GM19328 (cell line): Measurements from ENCODE around the gene IQCH.

ENCODE experiments used
- ATAC-seq: cut with Tn5 transposase; IDR thresholded peaks from one replicate; pipeline ENCODE4 v1.9.1; 2021; ENCODE audit warnings: mild to moderate bottlenecking, moderate library complexity; ENCODE audit not compliant: unreplicated experiment

IQCH gene

DNA sequence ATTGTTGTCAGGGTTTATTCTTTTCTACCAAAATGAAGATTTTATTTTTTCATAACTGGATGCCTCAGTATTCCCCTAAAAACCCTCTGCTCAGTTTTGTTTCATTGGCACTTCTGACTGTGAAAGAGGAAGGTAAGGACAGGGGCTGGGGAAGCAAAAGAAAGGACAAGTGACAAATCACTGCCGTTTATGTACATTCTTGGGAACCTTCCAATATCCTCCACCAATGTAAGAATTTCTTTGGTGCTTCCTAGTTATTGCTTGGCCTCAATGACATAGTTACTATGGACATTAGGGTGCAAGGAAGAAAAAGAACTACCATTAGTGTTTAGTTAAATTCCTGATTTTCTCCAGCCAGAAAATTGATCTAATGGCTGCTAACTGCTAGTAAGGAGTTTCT is 135.4 kb downstream of the IQCH start:
- no peak for ATAC-seq

DNA sequence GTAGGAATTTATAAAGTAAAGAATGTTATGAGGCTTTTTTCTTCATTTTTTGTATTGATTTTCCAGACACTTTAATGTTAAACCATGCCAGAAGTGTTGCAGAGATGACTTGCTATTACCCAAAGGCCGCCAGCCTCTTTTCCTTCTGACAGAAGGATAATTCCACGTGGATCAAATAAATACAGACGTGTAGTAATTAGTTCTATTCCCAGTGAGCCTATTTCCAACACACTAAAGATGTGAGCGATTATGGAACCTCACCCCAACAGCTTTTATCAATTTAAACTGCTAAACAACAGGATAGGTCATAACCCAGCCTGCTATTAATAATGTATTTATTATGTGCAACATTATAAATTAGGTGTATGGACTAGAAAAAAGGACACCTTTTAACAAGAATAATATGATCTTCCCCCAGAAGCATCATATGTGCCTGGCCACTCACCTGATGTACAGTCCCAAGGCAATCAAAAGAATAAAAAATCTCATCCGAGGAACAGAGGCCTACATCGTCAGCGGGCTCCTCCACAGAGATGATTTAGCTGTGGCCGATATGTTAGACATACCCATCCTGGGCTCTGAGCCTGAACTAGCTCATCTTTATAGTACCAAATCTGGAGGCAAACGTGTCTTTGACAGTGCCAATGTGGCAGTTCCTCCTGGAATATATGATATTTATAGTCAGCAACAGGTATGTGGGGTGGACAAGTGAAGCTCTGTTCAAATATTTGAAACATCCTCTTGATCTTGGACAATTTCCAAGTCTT is 140.5 kb downstream of the IQCH start:
- no peak for ATAC-seq

- no peak for ATAC-seq
These were observed 141.5 kb downstream of the IQCH start for GRCh38 chr15:67396114-67396513.

- ATAC-seq: no peak
These were observed 142.6 kb downstream of the IQCH start for GRCh38 chr15:67397139-67397538.

- no peak for ATAC-seq
These were observed 145.3 kb downstream of the IQCH start for GRCh38 chr15:67399925-67400324.

GRCh38 chr15:67400890-67401289 is 146.3 kb downstream of the IQCH start:
- ATAC-seq: no peak

DNA sequence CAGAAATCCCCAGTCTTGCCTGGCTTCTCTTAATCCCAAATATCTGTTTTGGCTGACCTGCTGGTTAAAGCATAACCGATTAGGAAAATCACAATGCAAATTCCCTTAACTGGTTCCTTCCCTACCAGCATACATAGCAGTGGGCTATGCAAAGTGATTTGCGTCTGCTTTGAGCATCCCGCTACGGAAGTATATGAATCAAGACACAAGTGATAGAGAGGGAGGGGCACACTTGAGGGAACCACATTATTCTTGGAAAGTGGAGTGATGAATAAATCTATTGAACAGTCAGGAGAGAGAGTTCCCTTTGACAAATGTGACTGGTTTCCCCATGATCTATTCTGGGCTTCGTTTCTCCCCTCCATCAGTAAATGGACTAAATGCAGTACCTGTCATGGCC is 146.8 kb downstream of the IQCH start:
- no peak for ATAC-seq

- ATAC-seq: no peak
These were observed 149.0 kb downstream of the IQCH start for GRCh38 chr15:67403428-67404154.

GRCh38 chr15:67405208-67406191 is 150.9 kb downstream of the IQCH start:
- ATAC-seq: no peak

- ATAC-seq: no peak
These were observed 151.8 kb downstream of the IQCH start for GRCh38 chr15:67406257-67406861.

GRCh38 chr15:67407786-67408185 is 153.2 kb downstream of the IQCH start:
- no peak for ATAC-seq

DNA sequence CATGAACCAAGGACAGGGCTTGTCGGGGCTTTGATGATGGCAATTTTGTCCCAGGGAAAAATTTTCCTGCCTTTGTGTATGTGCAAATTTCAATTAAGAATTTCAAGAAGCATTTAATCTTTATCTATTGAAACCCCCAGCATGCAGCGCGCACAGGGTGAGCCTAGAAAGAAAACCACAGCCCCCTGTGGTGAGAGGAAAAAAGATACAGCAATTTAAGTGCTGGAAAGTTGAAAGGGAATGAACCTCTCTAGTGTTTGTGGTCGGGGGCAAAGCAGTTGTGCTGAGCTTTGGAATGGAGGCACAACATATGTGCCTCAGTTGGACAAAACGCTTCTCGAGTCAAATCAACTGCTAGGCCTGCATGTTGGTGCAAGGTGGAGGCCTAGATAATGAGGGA is 154.6 kb downstream of the IQCH start:
- ATAC-seq: no peak

- ATAC-seq: no peak
These were observed 156.9 kb downstream of the IQCH start for GRCh38 chr15:67411486-67411885.

GRCh38 chr15:67413770-67414390 is 159.3 kb downstream of the IQCH start:
- ATAC-seq: no peak

GRCh38 chr15:67415181-67415580 is 160.6 kb downstream of the IQCH start:
- no peak for ATAC-seq

DNA sequence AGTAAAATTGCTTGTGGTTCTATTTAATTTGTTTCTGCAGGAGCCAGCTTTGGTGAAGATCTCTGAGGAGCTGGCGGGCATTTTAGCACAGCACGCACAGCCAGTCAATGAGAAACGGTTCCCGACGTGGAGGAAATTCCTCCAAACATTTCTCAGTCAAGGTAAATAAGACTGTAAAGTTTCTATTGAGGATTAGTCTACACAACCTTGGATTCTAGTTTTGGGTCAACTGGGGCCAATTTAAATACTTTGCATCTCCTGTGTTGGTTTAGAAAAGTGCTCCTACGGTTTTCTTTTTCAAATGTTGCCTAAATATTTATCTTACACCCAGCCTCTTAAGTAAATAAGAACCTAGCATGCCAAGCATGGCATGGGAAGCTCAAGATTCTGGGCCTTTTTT is 162.3 kb downstream of the IQCH start:
- no peak for ATAC-seq

DNA sequence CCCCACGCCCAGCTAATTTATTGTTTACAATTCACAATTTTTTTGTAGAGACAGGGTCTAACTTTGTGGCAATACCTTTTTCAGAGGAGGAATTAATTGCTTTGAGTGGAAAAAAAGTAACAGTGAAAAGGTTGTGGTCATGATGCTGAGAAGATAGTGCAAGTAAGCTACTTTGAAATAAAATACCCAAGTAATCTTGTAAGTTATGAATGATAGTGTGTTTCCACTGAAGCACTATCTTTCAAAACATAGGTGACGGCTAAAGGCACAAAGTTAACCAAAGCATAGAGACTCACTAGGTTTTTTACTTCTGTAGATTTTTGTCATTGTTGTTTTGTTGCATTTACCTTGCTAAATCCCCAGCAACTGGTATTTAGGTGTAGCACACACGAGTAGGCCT is 165.1 kb downstream of the IQCH start:
- no peak for ATAC-seq

DNA sequence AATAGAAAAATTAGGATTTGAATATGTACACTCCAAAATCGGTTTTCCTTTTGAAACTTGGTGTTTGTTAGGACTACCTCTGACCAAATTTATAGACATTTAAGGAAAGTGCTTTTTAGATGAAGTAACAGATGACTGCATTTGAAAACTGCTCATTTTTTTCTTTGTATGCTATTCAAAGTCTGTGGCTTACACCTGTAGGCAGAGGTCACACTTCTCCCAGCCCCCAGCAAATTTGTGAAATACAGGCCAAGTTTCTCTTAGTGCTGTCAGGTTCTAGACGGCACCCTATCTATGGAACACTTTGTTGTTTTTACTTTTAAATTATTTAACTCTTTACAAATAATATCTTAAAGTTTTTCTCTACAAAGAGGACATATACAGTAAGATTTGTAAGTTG is 165.6 kb downstream of the IQCH start:
- no peak for ATAC-seq

- no peak for ATAC-seq
These were observed 166.5 kb downstream of the IQCH start for GRCh38 chr15:67421105-67421504.

DNA sequence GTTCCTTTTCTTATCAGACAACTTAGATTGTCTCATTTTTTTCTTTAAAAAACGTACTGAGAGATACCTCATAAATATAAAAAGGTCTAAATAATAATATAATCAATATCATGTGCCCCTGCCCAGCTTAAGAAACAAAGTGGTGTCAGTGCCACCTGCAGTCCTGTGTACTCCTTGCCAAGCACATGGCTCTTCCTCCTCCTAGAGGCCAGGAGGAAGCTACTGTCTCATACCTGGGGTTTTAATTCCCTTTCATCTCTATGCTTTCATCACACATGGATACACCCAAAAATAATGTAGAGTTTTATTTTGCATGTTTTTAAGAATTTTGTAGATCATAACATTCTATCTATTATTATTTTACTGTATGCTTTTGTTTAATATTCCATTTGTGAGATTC is 167.7 kb downstream of the IQCH start:
- no peak for ATAC-seq
